ENCODE measurements around the gene CRELD2. TPM values are rescaled to one million over a fixed set of nuclear protein-coding genes. Genes with fewer than 3 reads are reported as not detected.

The CRELD2 gene
- polyA plus RNA-seq, 1 donor from 2014 or later, result 83.2 TPM

DNA sequence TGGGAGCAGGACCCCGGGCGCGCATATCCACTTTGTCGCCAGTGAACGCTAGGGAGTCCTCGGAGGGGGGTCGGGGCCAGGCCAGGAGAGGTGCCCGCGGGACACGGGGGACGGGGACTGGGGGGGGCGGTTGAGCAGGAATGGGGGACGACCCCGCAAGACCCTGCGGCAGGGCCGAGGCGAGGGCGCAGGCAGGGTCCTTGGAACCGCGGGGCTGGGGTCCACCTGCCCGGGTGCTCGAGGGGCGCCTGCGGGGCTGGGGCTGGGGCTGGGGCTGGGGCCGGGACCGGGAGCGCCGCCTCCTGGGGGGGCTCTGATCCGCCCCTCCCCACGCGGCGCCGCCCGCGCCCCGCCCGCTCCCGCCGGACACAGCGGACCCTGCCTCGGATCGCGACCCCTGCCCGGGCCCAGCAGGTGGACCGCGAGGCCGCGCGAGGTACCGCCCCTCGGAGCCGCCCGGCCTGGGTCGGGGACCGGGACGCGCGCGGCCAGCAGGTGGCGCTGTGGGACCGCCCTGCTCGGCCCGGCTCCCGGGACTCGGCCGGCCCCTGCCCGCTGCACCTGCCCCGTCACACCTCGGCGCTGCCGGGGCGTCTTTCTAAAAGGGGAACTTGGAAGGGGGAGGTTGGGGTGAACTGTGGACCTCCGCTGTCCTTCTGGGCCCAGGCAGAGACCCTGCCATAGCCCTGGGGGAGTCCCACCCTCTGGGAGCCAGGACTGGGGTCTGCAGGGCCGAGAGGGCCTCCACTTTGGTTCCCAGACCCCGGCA is 11.0 kb downstream of the CRELD2 start:
- no peak overlapping the region for H3K4me3 ChIP-seq (ENCODE audit: low read length)
- H3K9me3 ChIP-seq (ENCODE audit: low read length), result no peaks in the 10 kb centered on the region
- peak overlapping the region; percentile 20 for H3K9ac ChIP-seq (ENCODE audit: low read length)
- no peaks in the 10 kb centered on the region for H3K27me3 ChIP-seq (ENCODE audit: insufficient read depth, low read depth, low read length)
- no peak overlapping the region for H3K27ac ChIP-seq (ENCODE audit: low read length)
- TF ChIP-seq EZH2 (IDR thresholded peaks at IDR 0.05; ENCODE audit: borderline replicate concordance, insufficient read depth, low read length, poor library complexity, severe bottlenecking), result no peak
- TF ChIP-seq, protein P1, sequence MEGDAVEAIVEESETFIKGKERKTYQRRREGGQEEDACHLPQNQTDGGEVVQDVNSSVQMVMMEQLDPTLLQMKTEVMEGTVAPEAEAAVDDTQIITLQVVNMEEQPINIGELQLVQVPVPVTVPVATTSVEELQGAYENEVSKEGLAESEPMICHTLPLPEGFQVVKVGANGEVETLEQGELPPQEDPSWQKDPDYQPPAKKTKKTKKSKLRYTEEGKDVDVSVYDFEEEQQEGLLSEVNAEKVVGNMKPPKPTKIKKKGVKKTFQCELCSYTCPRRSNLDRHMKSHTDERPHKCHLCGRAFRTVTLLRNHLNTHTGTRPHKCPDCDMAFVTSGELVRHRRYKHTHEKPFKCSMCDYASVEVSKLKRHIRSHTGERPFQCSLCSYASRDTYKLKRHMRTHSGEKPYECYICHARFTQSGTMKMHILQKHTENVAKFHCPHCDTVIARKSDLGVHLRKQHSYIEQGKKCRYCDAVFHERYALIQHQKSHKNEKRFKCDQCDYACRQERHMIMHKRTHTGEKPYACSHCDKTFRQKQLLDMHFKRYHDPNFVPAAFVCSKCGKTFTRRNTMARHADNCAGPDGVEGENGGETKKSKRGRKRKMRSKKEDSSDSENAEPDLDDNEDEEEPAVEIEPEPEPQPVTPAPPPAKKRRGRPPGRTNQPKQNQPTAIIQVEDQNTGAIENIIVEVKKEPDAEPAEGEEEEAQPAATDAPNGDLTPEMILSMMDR (IDR thresholded peaks at IDR 0.05; ENCODE audit: poor library complexity, severe bottlenecking), result peak; percentile 97
- peak; percentile 93 for TF ChIP-seq SMC3 (conservative IDR thresholded peaks at IDR 0.05; ENCODE audit: poor library complexity)
- peak; percentile 95 for TF ChIP-seq RAD21 (conservative IDR thresholded peaks at IDR 0.05)
- no peaks in the 10 kb centered on the region for H4K20me1 ChIP-seq (ENCODE audit: insufficient read depth)
- no peaks in the 10 kb centered on the region for H3F3A ChIP-seq (ENCODE audit: insufficient read depth, low read length, poor library complexity, severe bottlenecking)
- no peaks in the 10 kb centered on the region for H3K36me3 ChIP-seq (ENCODE audit: insufficient read depth, low read length)
- H3K79me2 ChIP-seq (replicated peaks; ENCODE audit: insufficient read depth, low read length), result no peaks in the 10 kb centered on the region
- no peaks in the 10 kb centered on the region for H3K9me2 ChIP-seq (ENCODE audit: insufficient read depth, low read length)
- H2AFZ ChIP-seq (ENCODE audit: low read depth, low read length), result no peak overlapping the region
- H3K4me2 ChIP-seq (ENCODE audit: low read length), result no peak overlapping the region

DNA sequence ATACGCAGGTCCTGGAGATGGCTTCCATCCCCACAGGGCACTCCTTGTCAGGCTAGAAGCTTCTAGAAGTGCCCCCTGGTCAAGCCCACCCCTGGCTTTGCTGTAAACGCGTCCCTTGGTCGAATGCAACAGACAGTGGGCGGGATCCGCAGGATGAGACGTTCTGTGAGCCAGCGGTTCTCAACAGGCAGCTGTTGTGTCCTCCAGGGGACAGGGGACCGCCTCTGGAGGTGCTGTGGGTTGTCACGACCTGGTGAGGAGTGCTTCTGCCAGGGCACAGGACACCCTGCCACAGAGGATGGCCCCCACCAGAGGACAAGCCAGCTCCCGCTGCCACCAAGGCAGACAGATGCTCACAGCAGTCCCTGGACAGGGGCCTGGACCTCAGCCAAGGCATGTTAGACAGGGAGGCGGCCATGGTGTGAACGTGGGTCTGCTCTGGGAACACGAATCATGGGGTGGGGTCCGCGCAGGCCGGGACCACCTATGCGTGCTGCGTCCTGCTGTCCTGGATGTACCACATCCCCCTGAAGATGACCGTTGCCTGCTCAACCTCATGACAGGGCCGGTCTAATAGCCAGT is 11.7 kb downstream of the CRELD2 start:
- no peaks in the 10 kb centered on the region for H3K9me2 ChIP-seq (ENCODE audit: insufficient read depth, low read length)
- no peak overlapping the region for H3K9ac ChIP-seq (ENCODE audit: low read length)
- H3K36me3 ChIP-seq (ENCODE audit: insufficient read depth, low read length), result no peaks in the 10 kb centered on the region
- no peaks in the 10 kb centered on the region for H4K20me1 ChIP-seq (ENCODE audit: insufficient read depth)
- H3F3A ChIP-seq (ENCODE audit: insufficient read depth, low read length, poor library complexity, severe bottlenecking), result no peaks in the 10 kb centered on the region
- TF ChIP-seq RAD21 (conservative IDR thresholded peaks at IDR 0.05) (no peak), POLR2AphosphoS5 (IDR thresholded peaks at IDR 0.05) (no peak), EZH2 (IDR thresholded peaks at IDR 0.05; ENCODE audit: borderline replicate concordance, insufficient read depth, low read length, poor library complexity, severe bottlenecking) (no peak), TAF1 (IDR thresholded peaks at IDR 0.05; ENCODE audit: low read depth) (no peak), MXI1 (conservative IDR thresholded peaks at IDR 0.05; ENCODE audit: poor library complexity, severe bottlenecking) (no peak), SMC3 (conservative IDR thresholded peaks at IDR 0.05; ENCODE audit: poor library complexity) (no peak), EP300 (conservative IDR thresholded peaks at IDR 0.05; ENCODE audit: poor library complexity, severe bottlenecking) (no peak)
- TF ChIP-seq, protein P2, sequence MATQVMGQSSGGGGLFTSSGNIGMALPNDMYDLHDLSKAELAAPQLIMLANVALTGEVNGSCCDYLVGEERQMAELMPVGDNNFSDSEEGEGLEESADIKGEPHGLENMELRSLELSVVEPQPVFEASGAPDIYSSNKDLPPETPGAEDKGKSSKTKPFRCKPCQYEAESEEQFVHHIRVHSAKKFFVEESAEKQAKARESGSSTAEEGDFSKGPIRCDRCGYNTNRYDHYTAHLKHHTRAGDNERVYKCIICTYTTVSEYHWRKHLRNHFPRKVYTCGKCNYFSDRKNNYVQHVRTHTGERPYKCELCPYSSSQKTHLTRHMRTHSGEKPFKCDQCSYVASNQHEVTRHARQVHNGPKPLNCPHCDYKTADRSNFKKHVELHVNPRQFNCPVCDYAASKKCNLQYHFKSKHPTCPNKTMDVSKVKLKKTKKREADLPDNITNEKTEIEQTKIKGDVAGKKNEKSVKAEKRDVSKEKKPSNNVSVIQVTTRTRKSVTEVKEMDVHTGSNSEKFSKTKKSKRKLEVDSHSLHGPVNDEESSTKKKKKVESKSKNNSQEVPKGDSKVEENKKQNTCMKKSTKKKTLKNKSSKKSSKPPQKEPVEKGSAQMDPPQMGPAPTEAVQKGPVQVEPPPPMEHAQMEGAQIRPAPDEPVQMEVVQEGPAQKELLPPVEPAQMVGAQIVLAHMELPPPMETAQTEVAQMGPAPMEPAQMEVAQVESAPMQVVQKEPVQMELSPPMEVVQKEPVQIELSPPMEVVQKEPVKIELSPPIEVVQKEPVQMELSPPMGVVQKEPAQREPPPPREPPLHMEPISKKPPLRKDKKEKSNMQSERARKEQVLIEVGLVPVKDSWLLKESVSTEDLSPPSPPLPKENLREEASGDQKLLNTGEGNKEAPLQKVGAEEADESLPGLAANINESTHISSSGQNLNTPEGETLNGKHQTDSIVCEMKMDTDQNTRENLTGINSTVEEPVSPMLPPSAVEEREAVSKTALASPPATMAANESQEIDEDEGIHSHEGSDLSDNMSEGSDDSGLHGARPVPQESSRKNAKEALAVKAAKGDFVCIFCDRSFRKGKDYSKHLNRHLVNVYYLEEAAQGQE (IDR thresholded peaks at IDR 0.05; ENCODE audit: borderline replicate concordance), result no peak
- TF ChIP-seq, protein P1 (IDR thresholded peaks at IDR 0.05; ENCODE audit: poor library complexity, severe bottlenecking), result no peak
- H3K27me3 ChIP-seq (ENCODE audit: insufficient read depth, low read depth, low read length), result no peaks in the 10 kb centered on the region
- no peaks in the 10 kb centered on the region for H3K79me2 ChIP-seq (replicated peaks; ENCODE audit: insufficient read depth, low read length)
- H3K4me2 ChIP-seq (ENCODE audit: low read length), result no peak overlapping the region
- H3K4me3 ChIP-seq (ENCODE audit: low read length), result no peak overlapping the region
- H3K27ac ChIP-seq (ENCODE audit: low read length), result no peak overlapping the region
- H2AFZ ChIP-seq (ENCODE audit: low read depth, low read length), result no peak overlapping the region
- no peaks in the 10 kb centered on the region for H3K9me3 ChIP-seq (ENCODE audit: low read length)

Data from neural cell (in vitro differentiated cells).